Kidney (tissue), 14 donors: Measurements from ENCODE around the gene CKAP5. TPM values are rescaled to one million over a fixed set of nuclear protein-coding genes. Genes with fewer than 3 reads are reported as not detected.

Source experiments
- DNase-seq, 5 donors: peaks; one replicate each; pipeline ENCODE4 v3.0.0-alpha.2; 2013 to 2020
- FAIRE-seq: peaks from 2 replicates; lab custom pipeline; 2012; peaks lifted over from hg19 to GRCh38; lab: Jason Lieb, UNC
- H3K27ac ChIP-seq, 2 donors: one replicate each; pipeline ENCODE4 v1.7.0; 2013; ENCODE audit warnings: low read depth in 2 of 2, low read length in 2 of 2, inconsistent platforms in 1 of 2
- H3K27me3 ChIP-seq: one replicate; pipeline ENCODE4 v1.7.1; 2013; ENCODE audit warnings: low read length, inconsistent platforms; ENCODE audit not compliant: control insufficient read depth, insufficient read depth
- H3K36me3 ChIP-seq, 3 donors: one replicate each; pipeline versions ENCODE4 v1.7.0 to v1.7.1; 2013; ENCODE audit warnings: low read length in 3 of 3, control low read depth in 1 of 3, inconsistent platforms in 1 of 3; ENCODE audit not compliant: insufficient read depth in 3 of 3, control insufficient read depth in 2 of 3
- H3K4me1 ChIP-seq, 3 donors: one replicate each; pipeline versions ENCODE4 v1.7.0 to v1.7.1; 2013; ENCODE audit warnings: low read length in 3 of 3, inconsistent platforms in 1 of 3, low read depth in 1 of 3; ENCODE audit not compliant: control insufficient read depth in 2 of 3, insufficient read depth in 2 of 3
- H3K4me3 ChIP-seq, 3 donors: one replicate each; pipeline versions ENCODE4 v1.7.0 to v1.8.1; 2013; ENCODE audit warnings: low read length in 3 of 3, control low read depth in 1 of 3, inconsistent platforms in 1 of 3
- H3K9ac ChIP-seq, 3 donors: one replicate each; pipeline versions ENCODE4 v1.7.0 to v1.7.1; 2013; ENCODE audit warnings: low read length in 3 of 3, control low read depth in 1 of 3, inconsistent platforms in 1 of 3
- H3K9me3 ChIP-seq, 3 donors: one replicate each; pipeline versions ENCODE4 v1.7.0 to v1.7.1; 2013; ENCODE audit warnings: low read length in 3 of 3, control low read depth in 1 of 3, inconsistent platforms in 1 of 3; ENCODE audit not compliant: control insufficient read depth in 2 of 3, insufficient read depth in 1 of 3
- CTCF ChIP-seq: IDR thresholded peaks from 3 replicates; pipeline ENCODE4 v1.5.1; 2012; ENCODE audit warnings: mild to moderate bottlenecking, moderate library complexity, borderline replicate concordance; ENCODE audit not compliant: insufficient read depth; ENCODE audit errors: extremely low read depth
- intact Hi-C: fragments of 100-400 bp; cut with DNase I; formaldehyde crosslinking; loops from one replicate; pipeline ENCODE4 v1.11.1; 2022
- polyA plus RNA-seq: library from polyadenylated mRNA; stranded (reverse); fragments of 350-450 nt; fragmentation: Illumina TruSeq; extraction: RNeasy Lipid Tissue Mini Kit (QIAGEN cat#74804); gene quantifications from one replicate; pipeline ENCODE4 v1.2.3, GENCODE V29; 2014; ENCODE audit warnings: low read depth, low replicate concordance; ENCODE audit not compliant: insufficient read depth
- total RNA-seq: library from RNA; stranded (reverse); fragmentation: NEBNext Ultra II Directional; extraction: Animal tissue kit (Norgen Biotek cat#: 25700); gene quantifications from one replicate; pipeline ENCODE4 v1.2.1, GENCODE V29; 2021
- donor health status: control.
- donor health status: control.
- donor health status: control.
- donor health status: control.
- donor health status: control.
- donor health status: DM: yes; HTN: yes; CAD: no.
- donor health status: Normal renal cell carcinoma (clear cell type).

Gene CKAP5
- total and polyA plus RNA-seq, 2 donors from 2014 or later, result 10.8 to 51.9 TPM

DNA sequence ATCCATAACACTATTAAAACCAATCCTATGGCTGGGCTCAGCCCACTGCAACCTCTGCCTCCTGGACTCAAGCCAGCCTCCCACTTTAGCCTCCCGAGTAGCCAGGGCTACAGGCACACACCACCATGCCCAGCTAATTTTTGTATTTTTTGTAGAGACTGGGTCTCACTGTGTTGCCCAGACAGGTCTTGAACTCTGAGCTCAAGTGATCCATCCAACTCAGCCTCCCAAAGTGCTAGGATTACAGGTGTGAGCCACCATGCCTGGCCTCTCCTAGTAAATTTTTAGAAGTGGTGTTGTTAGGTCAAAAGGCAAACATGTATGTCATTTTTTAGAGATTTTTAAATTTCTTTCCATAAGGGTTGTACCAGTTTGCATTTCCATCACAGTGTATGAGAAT is 112.8 kb downstream of the CKAP5 start:
- Histone ChIP-seq H3K27ac (no peak overlapping the region), H3K36me3 (no peaks in the 10 kb centered on the region), H3K27me3 (no peaks in the 10 kb centered on the region), H3K9me3 (no peaks in the 10 kb centered on the region), H3K4me3 (no peak overlapping the region), H3K9ac (no peak overlapping the region), H3K4me1 (no peaks in the 10 kb centered on the region)
- intact Hi-C loops, result no loop called here
- peak in 1 of 5 donors; percentile 12 for DNase-seq
- TF ChIP-seq CTCF, result no peak
- no peak for FAIRE-seq

- FAIRE-seq (no peak), DNase-seq (peak in 1 of 5 donors; percentile 7)
- Histone ChIP-seq H3K9me3 (no peaks in the 10 kb centered on the region), H3K27ac (no peak overlapping the region), H3K9ac (no peak overlapping the region), H3K4me1 (no peaks in the 10 kb centered on the region), H3K27me3 (no peaks in the 10 kb centered on the region), H3K36me3 (no peaks in the 10 kb centered on the region), H3K4me3 (no peak overlapping the region)
- intact Hi-C loops, result no loop called here
- no peak for TF ChIP-seq CTCF
Measured at GRCh38 chr11:46731545-46731944, 114.5 kb downstream of the CKAP5 start.

GRCh38 chr11:46729110-46730027 is 116.7 kb downstream of the CKAP5 start:
- Histone ChIP-seq H3K9ac (no peak overlapping the region), H3K27me3 (no peaks in the 10 kb centered on the region), H3K27ac (no peak overlapping the region), H3K9me3 (no peaks in the 10 kb centered on the region), H3K4me1 (no peaks in the 10 kb centered on the region), H3K4me3 (no peak overlapping the region), H3K36me3 (no peaks in the 10 kb centered on the region)
- intact Hi-C loops, result no loop called here
- FAIRE-seq (no peak), DNase-seq (peak in 1 of 5 donors; percentile 70)
- no peak for TF ChIP-seq CTCF
